ENCODE data around the gene TCEAL1. TPM values are rescaled to one million over a fixed set of nuclear protein-coding genes. Genes with fewer than 3 reads are reported as not detected.
"Not testable (repeated sequence)": the region's sequence is repeated elsewhere in the genome, so short reads cannot be mapped to it uniquely, and the experiment has no call there.

Gene TCEAL1
- total and polyA plus RNA-seq, 2 of the 13 experiments (the other 11 are each of a cell fraction or from before 2014, with no cell fraction given) = 11.2 to 14.8 TPM

DNA sequence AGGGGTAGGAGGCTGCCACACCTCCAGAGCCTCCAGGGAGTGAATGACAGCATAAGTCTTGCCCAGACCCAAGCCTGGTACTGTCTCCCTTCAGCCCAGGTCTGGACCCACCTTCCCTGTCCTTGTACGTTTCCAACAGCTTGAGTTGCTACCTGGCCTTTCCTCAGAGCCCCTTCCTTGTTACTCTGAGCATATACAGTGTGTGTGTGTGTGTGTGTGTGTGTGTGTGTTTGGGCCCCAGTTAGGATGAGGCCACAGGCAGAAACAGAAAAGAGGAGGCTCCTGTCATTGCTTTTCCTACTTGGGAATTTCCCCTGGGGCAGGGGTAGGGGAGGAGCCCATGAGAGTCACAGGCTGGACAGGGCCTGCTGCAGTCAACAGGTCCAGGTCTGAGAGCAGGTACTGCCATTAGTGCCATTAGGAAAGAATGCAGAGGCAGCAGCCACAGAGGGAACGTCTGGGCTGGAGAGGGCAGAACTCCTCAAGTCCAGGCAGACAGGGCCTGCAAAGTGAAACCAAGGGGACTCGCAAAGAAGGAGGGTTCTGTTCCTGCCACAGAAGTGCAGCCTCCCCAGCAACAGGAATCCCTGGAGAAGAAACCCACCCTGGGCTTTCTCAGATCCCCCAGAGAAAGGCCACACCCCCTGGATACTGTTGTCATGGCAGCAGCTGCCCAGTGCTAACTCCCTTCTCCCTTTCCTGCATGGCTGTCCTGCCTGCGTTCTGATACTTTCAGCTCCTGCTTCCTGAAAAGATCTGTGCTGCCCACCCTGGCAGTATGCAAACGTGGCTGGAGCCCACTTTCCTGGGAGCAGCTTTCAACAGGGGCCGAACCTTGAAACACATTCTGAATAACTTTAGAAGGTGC, 9.9 kb downstream of the TCEAL1 start:
- POLR2A ChIA-PET = interaction anchor here (1.0 kb wide), 1 partner anchor 47 kb away, joined by 3 read pairs; no protein-coding TSS in a partner anchor
- H3K4me1 ChIP-seq (ENCODE audit: insufficient read depth, low read length) = peaks cover 10% of the 10 kb centered on the region
- peak; percentile 54 for TF ChIP-seq RFX3 (CRISPR knock-in tag; IDR thresholded peaks at IDR 0.05)
- peak; percentile 50; the same call in 1 of the 2 replicates for TF ChIP-seq RFX1 (IDR thresholded peaks at IDR 0.05)
- H3K27ac ChIP-seq (ENCODE audit: extremely low read length, insufficient read depth, low read length); H3K4me2 ChIP-seq (ENCODE audit: low read depth, low read length); H3K9ac ChIP-seq (ENCODE audit: insufficient read depth, low read depth, low read length); H3K27me3 ChIP-seq (ENCODE audit: control insufficient read depth in 1 of 2, insufficient read depth in 2 of 2, low read length in 2 of 2); CTCF ChIA-PET (ENCODE audit: low intra/inter-chr PET ratio, low total read pairs); H3K9me3 ChIP-seq (ENCODE audit: low read length); H3K36me3 ChIP-seq (replicated peaks in 1 of 2; ENCODE audit: control insufficient read depth in 1 of 2, insufficient read depth in 2 of 2, low read length in 2 of 2); H3K4me3 ChIP-seq (replicated peaks in 1 of 3; ENCODE audit: insufficient read depth in 1 of 3, low read depth in 2 of 3, low read length in 3 of 3); intact Hi-C loops (cut with micrococcal nuclease; ENCODE audit: unreplicated experiment); in situ Hi-C loops (cut with HindIII; ENCODE audit: extremely low pct_ligation_motif_present, low pct_unique_long_range_greater_than_20kb); BruUV-seq (replicated peaks); H3K79me2 ChIP-seq (ENCODE audit: insufficient read depth, low read length); H2AFZ ChIP-seq (ENCODE audit: low read length); FAIRE-seq; H4K20me1 ChIP-seq (ENCODE audit: insufficient read depth, low read length); DNase-seq (ENCODE audit: low spot score): not testable (repeated sequence)
- no CpG with 5 or more reads among the region's 6 CpGs for whole genome bisulfite sequencing (ENCODE audit: low lambda C conversion rate)
- peak; percentile 35; the same call in 2 of the 3 replicates for ATAC-seq

DNA sequence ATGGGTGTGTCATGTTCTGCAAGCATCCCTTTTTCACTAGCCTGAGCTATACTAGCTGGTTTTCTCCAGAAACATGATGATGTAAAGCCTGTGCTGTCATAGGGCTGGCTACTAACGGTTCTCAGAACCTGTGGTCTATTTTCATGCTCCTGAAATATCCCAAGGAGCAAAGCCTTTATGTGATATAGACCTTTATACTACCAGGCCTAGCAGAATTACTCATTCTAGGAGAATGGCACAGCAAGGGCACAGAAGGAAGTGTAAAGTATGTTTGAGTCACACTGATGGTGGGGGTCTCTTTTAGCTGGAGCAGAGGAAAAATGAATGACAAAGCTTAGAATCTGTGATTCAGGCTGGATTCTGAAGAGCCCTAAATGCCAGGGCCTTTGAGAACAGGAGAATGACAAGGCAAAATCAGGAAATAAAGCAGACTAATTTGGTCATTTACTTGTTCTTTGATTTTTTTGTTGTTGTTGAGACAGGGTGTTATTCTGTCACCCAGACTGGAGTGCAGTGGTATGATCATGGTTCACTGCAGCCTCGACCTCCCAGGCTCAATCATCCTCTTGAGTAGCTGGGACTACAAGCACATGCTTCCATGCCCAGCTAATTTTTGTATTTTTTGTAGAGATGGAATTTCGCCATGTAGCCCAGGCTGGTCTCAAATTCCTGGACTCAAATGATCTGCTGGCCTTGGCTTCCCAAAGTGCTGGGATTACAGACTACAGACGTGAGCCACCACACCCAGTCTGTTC, 11.8 kb downstream of the TCEAL1 start:
- no peak for DNase-seq (ENCODE audit: low spot score)
- Histone ChIP-seq H3K79me2 (ENCODE audit: insufficient read depth, low read length) (no peaks in the 10 kb centered on the region), H3K4me2 (ENCODE audit: low read depth, low read length) (no peak overlapping the region), H3K4me3 (replicated peaks in 1 of 3; ENCODE audit: insufficient read depth in 1 of 3, low read depth in 2 of 3, low read length in 3 of 3) (no peak overlapping the region), H3K27ac (ENCODE audit: extremely low read length, insufficient read depth, low read length) (no peak overlapping the region), H2AFZ (ENCODE audit: low read length) (no peak overlapping the region), H3K9me3 (ENCODE audit: low read length) (no peaks in the 10 kb centered on the region), H3K9ac (ENCODE audit: insufficient read depth, low read depth, low read length) (no peak overlapping the region), H3K36me3 (replicated peaks in 1 of 2; ENCODE audit: control insufficient read depth in 1 of 2, insufficient read depth in 2 of 2, low read length in 2 of 2) (no peaks in the 10 kb centered on the region), H4K20me1 (ENCODE audit: insufficient read depth, low read length) (no peaks in the 10 kb centered on the region), H3K4me1 (ENCODE audit: insufficient read depth, low read length) (peaks cover 11% of the 10 kb centered on the region), H3K27me3 (ENCODE audit: control insufficient read depth in 1 of 2, insufficient read depth in 2 of 2, low read length in 2 of 2) (no peaks in the 10 kb centered on the region)
- no peak for ATAC-seq
- intact Hi-C loops (cut with micrococcal nuclease; ENCODE audit: unreplicated experiment) = no loop called here
- in situ Hi-C loops (cut with HindIII; ENCODE audit: extremely low pct_ligation_motif_present, low pct_unique_long_range_greater_than_20kb) = no loop called here
- TF ChIP-seq, protein P1, sequence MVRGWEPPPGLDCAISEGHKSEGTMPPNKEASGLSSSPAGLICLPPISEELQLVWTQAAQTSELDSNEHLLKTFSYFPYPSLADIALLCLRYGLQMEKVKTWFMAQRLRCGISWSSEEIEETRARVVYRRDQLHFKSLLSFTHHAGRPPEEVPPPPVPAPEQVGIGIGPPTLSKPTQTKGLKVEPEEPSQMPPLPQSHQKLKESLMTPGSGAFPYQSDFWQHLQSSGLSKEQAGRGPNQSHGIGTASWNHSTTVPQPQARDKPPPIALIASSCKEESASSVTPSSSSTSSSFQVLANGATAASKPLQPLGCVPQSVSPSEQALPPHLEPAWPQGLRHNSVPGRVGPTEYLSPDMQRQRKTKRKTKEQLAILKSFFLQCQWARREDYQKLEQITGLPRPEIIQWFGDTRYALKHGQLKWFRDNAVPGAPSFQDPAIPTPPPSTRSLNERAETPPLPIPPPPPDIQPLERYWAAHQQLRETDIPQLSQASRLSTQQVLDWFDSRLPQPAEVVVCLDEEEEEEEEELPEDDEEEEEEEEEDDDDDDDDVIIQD (CRISPR knock-in tag; IDR thresholded peaks at IDR 0.05; ENCODE audit: low read depth) = no peak
- no peak for TF ChIP-seq NKX3-1 (CRISPR knock-in tag; IDR thresholded peaks at IDR 0.05)
- TF ChIP-seq, protein P2, sequence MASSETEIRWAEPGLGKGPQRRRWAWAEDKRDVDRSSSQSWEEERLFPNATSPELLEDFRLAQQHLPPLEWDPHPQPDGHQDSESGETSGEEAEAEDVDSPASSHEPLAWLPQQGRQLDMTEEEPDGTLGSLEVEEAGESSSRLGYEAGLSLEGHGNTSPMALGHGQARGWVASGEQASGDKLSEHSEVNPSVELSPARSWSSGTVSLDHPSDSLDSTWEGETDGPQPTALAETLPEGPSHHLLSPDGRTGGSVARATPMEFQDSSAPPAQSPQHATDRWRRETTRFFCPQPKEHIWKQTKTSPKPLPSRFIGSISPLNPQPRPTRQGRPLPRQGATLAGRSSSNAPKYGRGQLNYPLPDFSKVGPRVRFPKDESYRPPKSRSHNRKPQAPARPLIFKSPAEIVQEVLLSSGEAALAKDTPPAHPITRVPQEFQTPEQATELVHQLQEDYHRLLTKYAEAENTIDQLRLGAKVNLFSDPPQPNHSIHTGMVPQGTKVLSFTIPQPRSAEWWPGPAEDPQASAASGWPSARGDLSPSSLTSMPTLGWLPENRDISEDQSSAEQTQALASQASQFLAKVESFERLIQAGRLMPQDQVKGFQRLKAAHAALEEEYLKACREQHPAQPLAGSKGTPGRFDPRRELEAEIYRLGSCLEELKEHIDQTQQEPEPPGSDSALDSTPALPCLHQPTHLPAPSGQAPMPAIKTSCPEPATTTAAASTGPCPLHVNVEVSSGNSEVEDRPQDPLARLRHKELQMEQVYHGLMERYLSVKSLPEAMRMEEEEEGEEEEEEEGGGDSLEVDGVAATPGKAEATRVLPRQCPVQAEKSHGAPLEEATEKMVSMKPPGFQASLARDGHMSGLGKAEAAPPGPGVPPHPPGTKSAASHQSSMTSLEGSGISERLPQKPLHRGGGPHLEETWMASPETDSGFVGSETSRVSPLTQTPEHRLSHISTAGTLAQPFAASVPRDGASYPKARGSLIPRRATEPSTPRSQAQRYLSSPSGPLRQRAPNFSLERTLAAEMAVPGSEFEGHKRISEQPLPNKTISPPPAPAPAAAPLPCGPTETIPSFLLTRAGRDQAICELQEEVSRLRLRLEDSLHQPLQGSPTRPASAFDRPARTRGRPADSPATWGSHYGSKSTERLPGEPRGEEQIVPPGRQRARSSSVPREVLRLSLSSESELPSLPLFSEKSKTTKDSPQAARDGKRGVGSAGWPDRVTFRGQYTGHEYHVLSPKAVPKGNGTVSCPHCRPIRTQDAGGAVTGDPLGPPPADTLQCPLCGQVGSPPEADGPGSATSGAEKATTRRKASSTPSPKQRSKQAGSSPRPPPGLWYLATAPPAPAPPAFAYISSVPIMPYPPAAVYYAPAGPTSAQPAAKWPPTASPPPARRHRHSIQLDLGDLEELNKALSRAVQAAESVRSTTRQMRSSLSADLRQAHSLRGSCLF (CRISPR knock-in tag; IDR thresholded peaks at IDR 0.05; ENCODE audit: borderline replicate concordance) = no peak
- no peak for TF ChIP-seq KLF12 (CRISPR knock-in tag; IDR thresholded peaks at IDR 0.05; ENCODE audit: borderline replicate concordance)
- 0% methylated on average over 1 of the region's 4 CpGs for WGBS (ENCODE audit: low lambda C conversion rate)
- POLR2A ChIA-PET = no interaction called here
- no peak for FAIRE-seq
- BruUV-seq (replicated peaks) = no TSS peak
- CTCF ChIA-PET (ENCODE audit: low intra/inter-chr PET ratio, low total read pairs) = no interaction called here
